Effector memory CD8-positive, alpha-beta T cell (primary cell): ENCODE results near the gene F2.
"Not testable (repeated sequence)": the region's sequence is repeated elsewhere in the genome, so short reads cannot be mapped to it uniquely, and the experiment has no call there.

ENCODE experiments used
- ATAC-seq: fragments of 150-1000 bp; cut with Tn5 transposase; replicated peaks from 2 replicates; pipeline ENCODE4 v1.10.0; 2021; ENCODE audit warnings: mild to moderate bottlenecking, moderate library complexity
- DNase-seq, 3 experiments: peaks; one replicate each; pipeline ENCODE4 v3.0.0; 2021
- H3K27ac Mint-ChIP-seq, 2 donors: one replicate each; pipeline ENCODE4 v1.8.0; 2022; ENCODE audit warnings: mild to moderate bottlenecking in 2 of 2, mixed read lengths in 2 of 2, moderate library complexity in 2 of 2
- H3K27me3 Mint-ChIP-seq, 2 donors: one replicate each; pipeline ENCODE4 v1.8.0; 2022; ENCODE audit warnings: mixed read lengths in 2 of 2
- H3K36me3 Mint-ChIP-seq: one replicate; pipeline ENCODE4 v1.8.0; 2022; ENCODE audit warnings: mild to moderate bottlenecking, moderate library complexity, mixed read lengths; ENCODE audit not compliant: insufficient read depth
- H3K4me1 Mint-ChIP-seq, 2 donors: one replicate each; pipeline ENCODE4 v1.8.0; 2022; ENCODE audit warnings: low read depth in 2 of 2, mixed read lengths in 2 of 2
- H3K4me3 Mint-ChIP-seq, 2 donors: one replicate each; pipeline ENCODE4 v1.8.0; 2022; ENCODE audit warnings: mild to moderate bottlenecking in 2 of 2, mixed read lengths in 2 of 2, moderate library complexity in 2 of 2
- H3K9me3 Mint-ChIP-seq, 2 donors: one replicate each; pipeline ENCODE4 v1.8.0; 2022; ENCODE audit warnings: mixed read lengths in 2 of 2
- total RNA-seq, 9 experiments: gene quantifications; one replicate each; lab custom pipeline; 2026; lab: John Stamatoyannopoulos, UW

F2 gene
- total RNA-seq, result 0 to 0.06 (median 0) reads per million in 9 experiments

- Mint-ChIP-seq H3K36me3 (no peaks in the 10 kb centered on the region), H3K4me1 (peaks cover 0 to 4% of the 10 kb centered on the region in 2 donors), H3K27ac (no peak within 1 kb of the TSS), H3K4me3 (no peak within 1 kb of the TSS), H3K27me3 (peaks cover 0 to 8% of the 10 kb centered on the region in 2 donors), H3K9me3 (no peaks in the 10 kb centered on the region)
- ATAC-seq, result no peak
- DNase-seq, result no peak
Measured at GRCh38 chr11:46719048-46719542, at the start of gene F2. Gene F2 (plus strand): TSS chr11:46719213. CDS start chr11:46719236, 23 bp downstream.

GRCh38 chr11:46669711-46670139 is 49.3 kb upstream of the F2 start:
- ATAC-seq (no peak), DNase-seq (no peak)
- peak overlapping the region; percentile 50 to 63 for H3K4me3 Mint-ChIP-seq
- H3K9me3 Mint-ChIP-seq, result no peaks in the 10 kb centered on the region
- peaks cover 33 to 40% of the 10 kb centered on the region in 2 donors for H3K4me1 Mint-ChIP-seq
- H3K36me3 Mint-ChIP-seq, result peaks cover 46% of the 10 kb centered on the region
- peak overlapping the region; percentile 60 to 97 for H3K27ac Mint-ChIP-seq
- no peaks in the 10 kb centered on the region for H3K27me3 Mint-ChIP-seq

- peak overlapping the region; percentile 58 to 82 for H3K4me3 Mint-ChIP-seq
- not testable (repeated sequence) for H3K27me3 Mint-ChIP-seq, DNase-seq, ATAC-seq, H3K9me3 Mint-ChIP-seq
- peaks cover 36 to 43% of the 10 kb centered on the region in 2 donors for H3K4me1 Mint-ChIP-seq
- peaks cover 38% of the 10 kb centered on the region for H3K36me3 Mint-ChIP-seq
- peak overlapping the region; percentile 91 to 97 for H3K27ac Mint-ChIP-seq
Measured at GRCh38 chr11:46670521-46670920, 48.5 kb upstream of the F2 start.

GRCh38 chr11:46671958-46672315 is 47.1 kb upstream of the F2 start:
- DNase-seq (no peak), ATAC-seq (no peak)
- Mint-ChIP-seq H3K4me3 (peak overlapping the region; percentile 58 to 82), H3K36me3 (peaks cover 29% of the 10 kb centered on the region), H3K4me1 (peaks cover 37 to 49% of the 10 kb centered on the region in 2 donors), H3K9me3 (no peaks in the 10 kb centered on the region), H3K27ac (peak overlapping the region; percentile 91 to 97), H3K27me3 (no peaks in the 10 kb centered on the region)

- peak overlapping the region; percentile 58 to 82 for H3K4me3 Mint-ChIP-seq
- ATAC-seq (no peak), DNase-seq (no peak)
- H3K4me1 Mint-ChIP-seq, result peaks cover 42 to 53% of the 10 kb centered on the region in 2 donors
- peak overlapping the region; percentile 91 to 97 for H3K27ac Mint-ChIP-seq
- peaks cover 30% of the 10 kb centered on the region for H3K36me3 Mint-ChIP-seq
- H3K27me3 Mint-ChIP-seq, result no peaks in the 10 kb centered on the region
- no peaks in the 10 kb centered on the region for H3K9me3 Mint-ChIP-seq
Measured at GRCh38 chr11:46672381-46672839, 46.6 kb upstream of the F2 start.

- H3K27ac Mint-ChIP-seq, result peak overlapping the region; percentile 91 to 97
- H3K27me3 Mint-ChIP-seq, result no peaks in the 10 kb centered on the region
- peaks cover 41% of the 10 kb centered on the region for H3K36me3 Mint-ChIP-seq
- peaks cover 42 to 61% of the 10 kb centered on the region in 2 donors for H3K4me1 Mint-ChIP-seq
- no peak overlapping the region for H3K4me3 Mint-ChIP-seq
- no peaks in the 10 kb centered on the region for H3K9me3 Mint-ChIP-seq
- DNase-seq (no peak), ATAC-seq (no peak)
Measured at GRCh38 chr11:46673713-46674462, 45.1 kb upstream of the F2 start.

GRCh38 chr11:46674463-46675287 is 44.3 kb upstream of the F2 start:
- H3K36me3 Mint-ChIP-seq, result peaks cover 46% of the 10 kb centered on the region
- DNase-seq (no peak), ATAC-seq (no peak)
- H3K9me3 Mint-ChIP-seq, result no peaks in the 10 kb centered on the region
- peaks cover 37 to 56% of the 10 kb centered on the region in 2 donors for H3K4me1 Mint-ChIP-seq
- peak overlapping the region; percentile 46 to 51 for H3K4me3 Mint-ChIP-seq
- H3K27me3 Mint-ChIP-seq, result no peaks in the 10 kb centered on the region
- H3K27ac Mint-ChIP-seq, result peak overlapping the region; percentile 87 to 91

GRCh38 chr11:46675288-46675851 is 43.6 kb upstream of the F2 start:
- Mint-ChIP-seq H3K36me3 (peaks cover 48% of the 10 kb centered on the region), H3K9me3 (no peaks in the 10 kb centered on the region), H3K4me1 (peaks cover 32 to 51% of the 10 kb centered on the region in 2 donors), H3K27ac (peak overlapping the region; percentile 87 to 91), H3K27me3 (no peaks in the 10 kb centered on the region), H3K4me3 (no peak overlapping the region)
- ATAC-seq, result no peak
- DNase-seq, result no peak

GRCh38 chr11:46675949-46676348 is 43.1 kb upstream of the F2 start:
- ATAC-seq (no peak), DNase-seq (no peak)
- Mint-ChIP-seq H3K27ac (peak overlapping the region; percentile 87 to 91), H3K4me3 (no peak overlapping the region), H3K4me1 (peaks cover 30 to 49% of the 10 kb centered on the region in 2 donors), H3K9me3 (no peaks in the 10 kb centered on the region), H3K27me3 (no peaks in the 10 kb centered on the region), H3K36me3 (peaks cover 52% of the 10 kb centered on the region)

- ATAC-seq (no peak), DNase-seq (no peak)
- Mint-ChIP-seq H3K27ac (peak overlapping the region; percentile 78 to 87), H3K36me3 (peaks cover 51% of the 10 kb centered on the region), H3K4me3 (no peak overlapping the region), H3K4me1 (peaks cover 25 to 43% of the 10 kb centered on the region in 2 donors), H3K9me3 (no peaks in the 10 kb centered on the region), H3K27me3 (no peaks in the 10 kb centered on the region)
Measured at GRCh38 chr11:46676436-46677158, 42.4 kb upstream of the F2 start.

GRCh38 chr11:46677169-46677568 is 41.8 kb upstream of the F2 start:
- Mint-ChIP-seq H3K9me3 (no peaks in the 10 kb centered on the region), H3K27me3 (no peaks in the 10 kb centered on the region), H3K4me1 (peaks cover 20 to 38% of the 10 kb centered on the region in 2 donors), H3K4me3 (no peak overlapping the region), H3K36me3 (peaks cover 51% of the 10 kb centered on the region), H3K27ac (peak overlapping the region; percentile 78 to 87)
- no peak for DNase-seq
- ATAC-seq, result no peak

GRCh38 chr11:46677991-46678740 is 40.8 kb upstream of the F2 start:
- ATAC-seq (no peak), DNase-seq (no peak)
- Mint-ChIP-seq H3K4me3 (no peak overlapping the region), H3K36me3 (peaks cover 49% of the 10 kb centered on the region), H3K27me3 (no peaks in the 10 kb centered on the region), H3K9me3 (no peaks in the 10 kb centered on the region), H3K27ac (peak overlapping the region in 1 of 2 donors; percentile 17), H3K4me1 (peaks cover 13 to 30% of the 10 kb centered on the region in 2 donors)
